Measurements from ENCODE around the gene FNDC11.

DNA sequence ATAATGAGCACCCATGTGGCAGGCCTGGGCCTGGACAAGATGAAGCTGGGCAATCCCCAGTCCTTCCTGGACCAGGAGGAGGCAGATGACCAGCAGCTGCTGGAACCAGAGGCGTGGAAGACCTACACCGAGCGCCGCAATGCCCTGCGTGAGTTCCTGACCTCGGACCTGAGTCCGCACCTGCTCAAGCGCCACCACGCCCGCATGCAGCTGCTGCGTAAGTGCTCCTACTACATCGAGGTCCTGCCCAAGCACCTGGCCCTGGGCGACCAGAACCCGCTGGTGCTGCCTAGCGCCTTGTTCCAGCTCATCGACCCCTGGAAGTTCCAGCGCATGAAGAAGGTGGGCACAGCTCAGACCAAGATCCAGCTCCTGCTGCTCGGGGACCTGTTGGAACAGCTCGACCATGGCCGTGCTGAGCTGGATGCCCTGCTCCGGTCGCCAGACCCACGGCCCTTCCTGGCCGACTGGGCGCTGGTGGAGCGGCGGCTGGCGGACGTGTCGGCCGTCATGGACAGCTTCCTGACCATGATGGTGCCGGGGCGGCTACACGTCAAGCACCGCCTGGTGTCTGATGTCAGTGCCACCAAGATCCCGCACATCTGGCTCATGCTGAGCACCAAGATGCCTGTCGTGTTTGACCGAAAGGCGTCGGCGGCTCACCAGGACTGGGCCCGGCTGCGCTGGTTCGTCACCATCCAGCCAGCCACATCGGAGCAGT lies 1.9 kb downstream of the FNDC11 start:
- TF ChIP-seq, protein P1, sequence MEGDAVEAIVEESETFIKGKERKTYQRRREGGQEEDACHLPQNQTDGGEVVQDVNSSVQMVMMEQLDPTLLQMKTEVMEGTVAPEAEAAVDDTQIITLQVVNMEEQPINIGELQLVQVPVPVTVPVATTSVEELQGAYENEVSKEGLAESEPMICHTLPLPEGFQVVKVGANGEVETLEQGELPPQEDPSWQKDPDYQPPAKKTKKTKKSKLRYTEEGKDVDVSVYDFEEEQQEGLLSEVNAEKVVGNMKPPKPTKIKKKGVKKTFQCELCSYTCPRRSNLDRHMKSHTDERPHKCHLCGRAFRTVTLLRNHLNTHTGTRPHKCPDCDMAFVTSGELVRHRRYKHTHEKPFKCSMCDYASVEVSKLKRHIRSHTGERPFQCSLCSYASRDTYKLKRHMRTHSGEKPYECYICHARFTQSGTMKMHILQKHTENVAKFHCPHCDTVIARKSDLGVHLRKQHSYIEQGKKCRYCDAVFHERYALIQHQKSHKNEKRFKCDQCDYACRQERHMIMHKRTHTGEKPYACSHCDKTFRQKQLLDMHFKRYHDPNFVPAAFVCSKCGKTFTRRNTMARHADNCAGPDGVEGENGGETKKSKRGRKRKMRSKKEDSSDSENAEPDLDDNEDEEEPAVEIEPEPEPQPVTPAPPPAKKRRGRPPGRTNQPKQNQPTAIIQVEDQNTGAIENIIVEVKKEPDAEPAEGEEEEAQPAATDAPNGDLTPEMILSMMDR (IDR thresholded peaks at IDR 0.05) = no peak
- TF ChIP-seq ZFX (IDR thresholded peaks at IDR 0.05; ENCODE audit: borderline replicate concordance) = no peak
